ENCODE measurements around the gene GSG1L. TPM values are rescaled to one million over a fixed set of nuclear protein-coding genes. Genes with fewer than 3 reads are reported as not detected.

The GSG1L gene
- total RNA-seq, 1 donor from 2014 or later, result not detected

DNA sequence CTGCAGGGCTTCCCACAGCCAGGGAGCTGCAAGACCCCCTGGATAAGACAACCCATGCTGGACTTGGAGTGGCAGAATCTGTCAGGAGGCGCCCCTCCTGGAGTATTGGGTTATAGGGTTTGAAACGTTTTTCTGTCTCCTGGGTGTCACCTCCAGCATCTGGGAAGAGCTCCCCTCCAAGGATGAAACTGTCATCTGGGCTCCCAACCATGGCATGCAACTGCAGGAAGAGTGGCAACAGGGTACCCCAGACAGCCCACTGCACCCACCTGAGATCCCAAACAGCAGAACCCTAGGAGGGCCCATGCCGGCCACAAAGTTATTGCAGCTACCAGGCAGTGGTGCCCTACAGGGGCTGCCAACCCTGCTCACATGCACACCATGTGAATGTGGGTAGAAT lies 636 bp upstream of the GSG1L start:
- no peak for DNase-seq (ENCODE audit: low read depth in 2 of 2)

DNA sequence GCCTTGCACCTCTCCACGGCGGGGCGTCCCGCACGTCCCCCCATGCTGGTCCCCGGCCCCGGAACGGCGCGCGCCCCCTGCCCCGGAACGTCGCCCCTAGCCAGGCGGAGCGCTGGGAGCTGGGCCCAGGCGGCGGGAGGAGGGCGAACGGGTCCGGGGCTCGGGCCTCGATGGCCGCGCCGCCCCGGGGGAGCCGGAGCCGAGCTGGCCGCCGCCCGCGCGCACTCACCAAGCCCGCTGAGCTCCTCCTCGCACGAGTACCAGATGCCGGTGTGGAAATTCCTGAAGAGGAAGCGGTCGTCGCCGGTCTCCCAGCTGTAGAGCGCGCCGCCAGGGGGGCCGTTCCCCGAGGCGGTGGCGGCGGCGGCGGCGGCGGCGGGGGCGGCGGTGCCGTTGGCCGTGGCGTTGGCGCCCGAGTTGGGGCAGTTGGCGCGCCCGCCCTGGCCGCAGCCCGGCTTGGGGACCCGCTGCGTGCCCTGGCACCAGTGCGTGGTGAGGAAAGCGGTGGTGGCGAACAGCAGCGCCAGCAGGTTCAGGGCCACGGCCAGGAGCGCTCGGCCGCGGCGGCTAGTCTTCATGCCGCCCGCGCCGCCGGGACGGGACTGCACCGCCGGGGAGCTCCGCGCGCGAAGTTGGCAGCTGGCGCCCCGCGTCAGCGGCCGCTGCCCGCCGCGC lies 530 bp downstream of the GSG1L start:
- DNase-seq (ENCODE audit: low read depth in 2 of 2), result peak in 1 of 2 donors; percentile 50

DNA sequence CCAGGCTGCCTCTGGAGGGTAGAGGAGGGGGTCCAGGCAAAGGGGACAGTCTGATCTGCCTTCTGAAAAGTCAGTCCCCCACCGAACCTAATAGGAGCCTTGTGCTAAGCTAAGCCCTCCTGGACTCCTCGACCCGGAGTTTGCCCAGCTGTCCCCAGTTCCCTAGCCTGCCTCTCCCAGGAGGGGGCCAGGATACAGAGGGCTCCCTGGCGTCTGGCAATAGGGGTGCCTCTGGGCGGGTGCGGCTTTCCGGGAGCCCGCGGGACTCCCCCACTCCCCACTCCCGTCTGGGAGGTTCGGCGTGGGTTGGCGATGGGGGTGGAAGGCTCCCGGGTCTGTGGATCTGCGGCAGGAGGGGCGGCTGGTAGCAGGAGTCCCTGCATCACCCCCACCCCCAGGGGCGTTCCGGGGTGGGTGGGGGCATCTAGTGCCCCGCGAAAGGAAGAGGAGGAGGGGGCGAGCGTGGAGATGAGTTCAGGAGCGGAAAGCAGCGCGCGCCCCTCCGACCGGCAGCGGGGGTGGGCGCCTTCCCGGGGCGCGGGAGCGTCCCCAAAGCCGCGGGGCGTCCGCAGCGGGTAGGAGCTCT lies 1.2 kb downstream of the GSG1L start:
- no peak for DNase-seq (ENCODE audit: low read depth in 2 of 2)

DNA sequence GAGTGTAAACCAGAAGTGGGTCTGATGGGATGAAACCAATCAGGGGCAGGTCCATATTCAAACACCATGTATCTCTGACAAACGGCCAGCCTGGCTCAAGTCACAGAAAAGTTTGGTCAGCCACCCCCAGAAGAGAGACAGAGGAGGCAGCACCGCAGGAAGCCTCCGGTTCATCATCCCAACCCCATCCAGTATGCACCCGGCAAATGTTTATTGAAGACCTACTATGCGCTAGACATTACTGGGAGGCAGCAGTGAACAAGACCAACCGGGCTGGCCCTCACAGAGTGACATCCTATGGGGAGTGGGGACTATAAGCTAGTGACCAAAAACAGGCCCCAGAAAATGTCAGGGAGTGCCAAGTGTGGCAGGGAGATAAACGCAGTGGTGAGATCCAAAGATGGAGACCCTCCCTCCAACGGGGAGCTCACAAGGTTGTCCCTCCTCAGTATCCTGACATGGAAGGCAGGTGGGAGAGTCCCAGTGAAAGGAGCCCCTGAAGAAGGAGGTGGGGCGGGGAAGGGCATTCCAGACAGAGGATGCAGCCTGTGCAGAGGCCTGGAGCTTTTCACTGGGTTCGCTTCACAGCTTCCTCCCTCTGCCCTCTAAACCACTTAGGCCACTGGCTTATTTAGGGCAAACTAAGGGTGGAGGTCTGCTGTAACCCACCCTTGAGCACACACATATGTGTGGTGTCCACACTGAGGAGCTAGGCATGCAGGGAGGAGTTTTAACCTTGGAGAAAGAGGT lies 2.0 kb downstream of the GSG1L start:
- DNase-seq (ENCODE audit: low read depth in 2 of 2), result no peak

GRCh38 chr16:28059841-28060575 lies 3.5 kb downstream of the GSG1L start:
- no peak for DNase-seq (ENCODE audit: low read depth in 2 of 2)

GRCh38 chr16:28058839-28059589 lies 4.5 kb downstream of the GSG1L start:
- no peak for DNase-seq (ENCODE audit: low read depth in 2 of 2)

DNA sequence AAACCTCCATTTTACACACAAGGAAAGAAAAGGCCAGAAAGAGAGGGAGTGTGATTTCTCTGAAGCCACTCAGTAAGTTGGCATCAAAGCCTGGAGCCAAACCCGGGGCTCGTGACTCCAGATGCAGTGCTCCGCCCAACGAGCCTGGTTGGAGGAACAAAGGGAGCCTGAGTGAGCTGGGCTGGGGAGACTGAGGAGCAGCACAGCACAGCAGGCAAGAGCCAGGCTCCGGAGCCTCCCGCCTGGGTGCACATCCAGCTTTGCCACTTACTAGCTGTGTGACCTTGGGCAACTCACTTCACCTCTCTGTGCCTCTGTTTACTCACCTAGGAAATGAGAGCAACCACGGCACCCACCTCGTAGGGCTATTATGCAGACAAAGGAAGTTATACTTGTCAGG lies 5.6 kb downstream of the GSG1L start:
- no peak for DNase-seq (ENCODE audit: low read depth in 2 of 2)

DNA sequence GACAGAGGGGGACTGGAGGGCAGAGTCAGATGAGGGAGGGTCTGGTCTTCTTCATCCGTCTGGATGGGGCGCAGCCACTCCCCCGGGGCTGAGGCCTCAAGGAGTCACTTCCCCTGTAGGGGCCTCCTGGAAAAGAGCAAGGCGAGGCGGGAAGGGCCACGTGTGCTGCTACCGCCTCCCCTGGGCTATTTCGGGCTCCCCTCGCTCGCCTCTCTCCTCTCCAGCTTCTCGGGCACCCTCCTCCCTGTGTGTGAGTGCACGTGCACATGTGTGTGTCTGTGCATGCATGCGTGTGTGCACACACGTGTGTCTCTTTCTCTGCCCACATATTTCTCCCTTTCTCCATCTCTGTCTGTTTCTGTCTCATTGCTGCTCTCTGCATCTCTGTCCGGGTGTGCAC lies 10.1 kb downstream of the GSG1L start:
- DNase-seq (ENCODE audit: low read depth in 2 of 2), result no peak

DNA sequence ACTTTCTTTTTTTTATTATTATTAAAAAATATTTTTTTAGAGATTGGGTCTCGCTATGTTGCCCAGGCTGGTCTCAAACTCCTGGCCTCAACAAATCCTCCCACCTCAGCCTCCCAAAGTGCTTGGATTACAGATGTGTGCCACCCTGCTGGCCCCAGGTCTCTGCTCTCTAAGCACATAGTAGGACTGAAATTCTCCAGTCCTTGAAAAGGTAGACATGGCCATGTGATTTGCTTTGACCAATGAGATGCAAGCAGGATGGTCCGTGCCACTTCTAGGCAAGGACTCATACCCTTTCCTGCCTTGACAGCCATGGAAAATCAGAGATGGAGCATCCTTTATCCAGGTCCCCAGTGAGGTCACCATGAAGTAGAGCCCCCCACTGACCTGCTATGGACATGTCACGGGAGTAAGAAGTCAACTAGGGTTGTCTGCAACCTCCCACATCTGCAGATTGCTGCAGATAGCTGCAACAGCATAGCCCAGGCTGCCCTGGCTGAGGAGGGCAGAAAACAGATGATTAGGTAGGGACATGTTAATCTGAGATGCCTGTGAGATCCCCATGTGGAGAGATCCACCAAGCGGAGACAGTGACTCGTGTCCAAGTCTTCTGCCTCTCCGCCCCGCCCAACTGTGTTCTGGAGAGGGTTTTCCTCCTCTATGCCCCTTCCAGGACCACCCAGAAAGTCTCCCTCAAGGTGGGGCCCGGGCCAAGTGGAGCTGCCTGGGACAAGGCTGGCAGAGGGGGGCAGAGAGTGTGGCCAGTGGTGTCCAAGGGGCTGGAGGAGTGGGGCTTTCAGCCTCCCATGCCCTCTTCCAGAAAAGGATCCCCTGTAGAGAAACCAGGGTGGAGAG lies 11.0 kb downstream of the GSG1L start:
- DNase-seq (ENCODE audit: low read depth in 2 of 2), result no peak

GRCh38 chr16:28051486-28051885 lies 12.0 kb downstream of the GSG1L start:
- DNase-seq (ENCODE audit: low read depth in 2 of 2), result no peak

DNA sequence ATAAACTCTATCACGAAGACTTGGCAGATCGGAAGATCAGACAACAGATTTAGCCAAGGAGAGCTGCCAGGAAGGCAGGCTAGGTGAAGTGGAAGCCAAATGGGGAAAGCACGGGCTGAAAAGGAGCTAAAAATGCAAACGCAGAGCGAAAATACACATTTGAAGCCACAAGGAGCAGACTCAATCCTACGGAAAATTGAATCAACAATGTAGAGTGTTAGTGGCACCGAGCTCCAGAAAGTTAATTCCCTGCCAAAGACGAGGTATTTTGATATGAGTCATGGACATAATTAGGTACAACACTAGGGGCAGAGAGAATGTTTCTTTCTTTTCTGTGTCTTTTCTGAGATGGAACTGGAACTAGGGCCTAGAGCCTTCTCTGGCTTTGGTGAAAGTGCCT lies 20.7 kb downstream of the GSG1L start:
- DNase-seq (ENCODE audit: low read depth in 2 of 2), result no peak

- no peak for DNase-seq (ENCODE audit: low read depth in 2 of 2)
Measured at GRCh38 chr16:28041615-28042014, 21.9 kb downstream of the GSG1L start.

DNA sequence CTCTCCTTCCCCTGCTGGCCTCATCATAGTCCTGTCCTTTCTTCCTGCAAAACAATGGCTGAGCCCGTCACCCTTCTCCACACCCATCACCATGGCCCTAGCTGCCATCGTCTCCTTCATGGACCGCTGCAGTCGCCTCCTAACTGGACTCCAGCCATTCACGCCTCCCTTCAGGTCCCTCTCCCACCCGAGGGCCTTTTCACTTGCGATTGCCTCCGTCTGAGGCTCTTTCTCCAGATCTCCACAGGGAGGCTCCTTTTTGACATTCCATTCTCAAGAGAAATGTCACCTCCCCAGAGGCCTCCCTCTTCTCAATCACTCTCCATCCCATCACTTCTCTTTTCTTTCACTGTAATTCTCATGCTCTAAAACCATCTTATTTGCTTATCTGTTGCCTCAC lies 23.5 kb downstream of the GSG1L start:
- DNase-seq (ENCODE audit: low read depth in 2 of 2), result no peak

- no peak for DNase-seq (ENCODE audit: low read depth in 2 of 2)
Measured at GRCh38 chr16:28039493-28039892, 24.0 kb downstream of the GSG1L start.

GRCh38 chr16:28038409-28038808 lies 25.1 kb downstream of the GSG1L start:
- DNase-seq (ENCODE audit: low read depth in 2 of 2), result no peak

DNA sequence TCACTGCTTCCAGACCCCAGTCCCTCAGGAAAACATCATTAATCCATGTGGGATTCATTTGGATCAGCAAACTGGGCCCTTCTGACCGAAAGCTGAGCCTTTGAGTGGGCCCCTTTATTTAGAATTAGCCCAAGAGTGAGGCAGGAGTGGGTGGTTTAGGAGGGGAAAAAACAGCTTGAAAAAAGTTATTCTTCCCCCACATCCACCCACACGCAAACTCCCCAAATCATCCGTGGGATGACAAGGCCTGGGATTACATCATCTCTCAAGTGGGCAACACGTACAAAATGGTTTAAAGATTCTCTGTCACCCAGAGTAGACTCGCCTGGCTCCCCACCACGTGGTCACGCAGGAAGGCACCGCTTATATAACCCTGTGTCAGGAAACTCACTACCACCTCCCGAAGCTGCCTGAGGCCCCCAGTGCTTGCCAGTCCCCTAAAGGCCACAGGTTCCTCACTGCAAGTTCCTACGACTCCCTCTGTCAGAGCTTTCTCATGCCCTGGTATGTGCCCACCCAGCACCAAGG lies 27.6 kb downstream of the GSG1L start:
- no peak for DNase-seq (ENCODE audit: low read depth in 2 of 2)

- no peak for DNase-seq (ENCODE audit: low read depth in 2 of 2)
Measured at GRCh38 chr16:28033870-28034269, 29.6 kb downstream of the GSG1L start.

GRCh38 chr16:28029387-28030002 lies 34.0 kb downstream of the GSG1L start:
- DNase-seq (ENCODE audit: low read depth in 2 of 2), result no peak

- no peak for DNase-seq (ENCODE audit: low read depth in 2 of 2)
Measured at GRCh38 chr16:28027055-28027454, 36.5 kb downstream of the GSG1L start.

GRCh38 chr16:28025631-28026030 lies 37.9 kb downstream of the GSG1L start:
- DNase-seq (ENCODE audit: low read depth in 2 of 2), result no peak
